WTC11 (cell line): ENCODE data around the gene CSF1. TPM values are rescaled to one million over a fixed set of nuclear protein-coding genes. Genes with fewer than 3 reads are reported as not detected.

Experiments used
- ATAC-seq: fragments of 200-7000 bp; cut with Tn5 transposase; 2 replicates; pipeline ENCODE4 v1.10.0; 2021; ENCODE audit warnings: mild to moderate bottlenecking, moderate library complexity
- CTCF ChIA-PET: fragments of 300-600 bp; sonication (Branson Sonifier 250); formaldehyde crosslinking; loops from one replicate; lab custom pipeline; 2021; ENCODE audit warnings: antibody characterized with exemption; lab: Charles Lee
- POLR2A ChIA-PET: fragments of 350-600 bp; sonication (Branson Sonifier 250); formaldehyde crosslinking; loops from one replicate; lab custom pipeline; 2021; ENCODE audit warnings: antibody characterized with exemption; lab: Charles Lee
- DNase-seq: peaks from one replicate; pipeline ENCODE4 v3.0.0; 2021; ENCODE audit warnings: low spot score
- H3K27ac Mint-ChIP-seq: 2 replicates; pipeline ENCODE4 v1.8.0; 2021; ENCODE audit warnings: mixed read lengths
- H3K27me3 Mint-ChIP-seq: 2 replicates; pipeline ENCODE4 v1.8.0; 2021; ENCODE audit warnings: low read depth, mild to moderate bottlenecking, moderate library complexity, mixed read lengths
- H3K36me3 Mint-ChIP-seq: 2 replicates; pipeline ENCODE4 v1.8.0; 2021; ENCODE audit warnings: mixed read lengths
- H3K4me1 Mint-ChIP-seq: 2 replicates; pipeline ENCODE4 v1.8.0; 2022; ENCODE audit warnings: mixed read lengths
- H3K4me3 Mint-ChIP-seq: 2 replicates; pipeline ENCODE4 v1.8.0; 2021; ENCODE audit warnings: mild to moderate bottlenecking, moderate library complexity, mixed read lengths
- H3K9me3 Mint-ChIP-seq: 2 replicates; pipeline ENCODE4 v1.8.0; 2021; ENCODE audit warnings: mixed read lengths
- ARID4B ChIP-seq: sonication (generic); formaldehyde crosslinking; IDR thresholded peaks from 2 replicates; pipeline ENCODE4 v1.8.0; 2023; ENCODE audit warnings: missing genetic modification reagents, mild to moderate bottlenecking, borderline replicate concordance
- FOXP4 ChIP-seq: sonication (generic); formaldehyde crosslinking; IDR thresholded peaks from 2 replicates; pipeline ENCODE4 v1.8.0; 2022; ENCODE audit warnings: mild to moderate bottlenecking, missing genetic modification reagents
- JAZF1 ChIP-seq: fragments of 250-450 bp; sonication (Bioruptor Pico); IDR thresholded peaks from 2 replicates; pipeline ENCODE4 v1.9.0; 2021; ENCODE audit warnings: moderate library complexity, mild to moderate bottlenecking, inconsistent platforms
- MYBL2 ChIP-seq: sonication (generic); formaldehyde crosslinking; IDR thresholded peaks from 2 replicates; pipeline ENCODE4 v1.8.1; 2023; ENCODE audit warnings: mild to moderate bottlenecking, moderate library complexity, missing genetic modification reagents
- NFATC4 ChIP-seq: fragments of 250-450 bp; sonication (Bioruptor Pico); IDR thresholded peaks from 2 replicates; pipeline ENCODE4 v1.9.0; 2021; ENCODE audit warnings: mild to moderate bottlenecking
- NFE2L1 ChIP-seq: sonication (generic); formaldehyde crosslinking; IDR thresholded peaks from 2 replicates; pipeline ENCODE4 v1.8.1; 2023; ENCODE audit warnings: missing genetic modification reagents
- RELA ChIP-seq: sonication (generic); formaldehyde crosslinking; IDR thresholded peaks from 2 replicates; pipeline ENCODE4 v1.8.1; 2022; ENCODE audit warnings: missing genetic modification reagents, mild to moderate bottlenecking, borderline replicate concordance
- ZNF281 ChIP-seq: sonication (generic); formaldehyde crosslinking; IDR thresholded peaks from 2 replicates; pipeline ENCODE4 v1.8.0; 2023; ENCODE audit warnings: mild to moderate bottlenecking, missing genetic modification reagents
- ZNF512 ChIP-seq: sonication (generic); formaldehyde crosslinking; IDR thresholded peaks from 2 replicates; pipeline ENCODE4 v1.8.1; 2022; ENCODE audit warnings: missing genetic modification reagents, borderline replicate concordance
- ZNF671 ChIP-seq: fragments of 250-450 bp; sonication (Bioruptor Pico); IDR thresholded peaks from 2 replicates; pipeline ENCODE4 v1.8.0; 2021; ENCODE audit warnings: mild to moderate bottlenecking
- ZSCAN18 ChIP-seq: fragments of 250-450 bp; sonication (Bioruptor Pico); IDR thresholded peaks from 2 replicates; pipeline ENCODE4 v2.1.2; 2022; ENCODE audit warnings: mild to moderate bottlenecking, moderate library complexity
- total RNA-seq: library from RNA; stranded (reverse); gene quantifications from 3 replicates; pipeline ENCODE4 v1.2.3, GENCODE V29; 2021

CSF1 gene
- total RNA-seq, 1 experiment from 2014 or later: 3.0 TPM

GRCh38 chr1:109906839-109907180, 3.8 kb upstream of the CSF1 start:
- ChIA-PET POLR2A (interaction anchor here (1.1 kb wide), 1 partner anchor 120 kb away, joined by 3 read pairs; no protein-coding TSS in a partner anchor), CTCF (interaction anchor here (2.4 kb wide), 1 partner anchor 78 kb away, joined by 7 read pairs; the partner anchor contains the start of gene AHCYL1)
- Mint-ChIP-seq H3K36me3 (no peaks in the 10 kb centered on the region), H3K9me3 (no peaks in the 10 kb centered on the region)
- no peak for TF ChIP-seq ZSCAN18 (CRISPR knock-in tag)
- no peak for TF ChIP-seq JAZF1
- TF ChIP-seq ZNF671: no peak
- no peak for TF ChIP-seq NFATC4 (CRISPR knock-in tag)
- no peak for TF ChIP-seq MYBL2 (CRISPR knock-in tag)
- TF ChIP-seq FOXP4 (CRISPR knock-in tag): no peak
- no peak for TF ChIP-seq RELA (CRISPR knock-in tag)
- TF ChIP-seq NFE2L1 (CRISPR knock-in tag): no peak
- no peak for TF ChIP-seq ARID4B (CRISPR knock-in tag)
- TF ChIP-seq, all 79 proteins: peak for 0
- ATAC-seq (no peak), DNase-seq (no peak)
- H3K27me3 Mint-ChIP-seq: peaks cover 40% of the 10 kb centered on the region
- H3K4me3 Mint-ChIP-seq: no peak overlapping the region
- H3K4me1 Mint-ChIP-seq: peaks cover 24% of the 10 kb centered on the region
- H3K27ac Mint-ChIP-seq: no peak overlapping the region

- no peak overlapping the region for H3K27ac Mint-ChIP-seq
- DNase-seq (no peak), ATAC-seq (no peak)
- 0 out of 2 replicates have a peak, but pooled peaks have one; percentile 77 for TF ChIP-seq ZNF512 (CRISPR knock-in tag)
- no peak for TF ChIP-seq ZNF281 (CRISPR knock-in tag)
- peaks cover 44% of the 10 kb centered on the region for H3K27me3 Mint-ChIP-seq
- no peaks in the 10 kb centered on the region for H3K9me3 Mint-ChIP-seq
- ChIA-PET CTCF (interaction anchor here (0.8 to 2.4 kb wide), 2 partner anchors 78 to 118 kb away, joined by 3 to 7 read pairs; partner anchors contain the start of gene AHCYL1), POLR2A (interaction anchor here (1.1 kb wide), 1 partner anchor 121 kb away, joined by 3 read pairs; no protein-coding TSS in a partner anchor)
- H3K36me3 Mint-ChIP-seq: no peaks in the 10 kb centered on the region
- H3K4me3 Mint-ChIP-seq: no peak overlapping the region
- H3K4me1 Mint-ChIP-seq: peaks cover 28% of the 10 kb centered on the region
These were observed 3.4 kb upstream of the CSF1 start for GRCh38 chr1:109907190-109907774.
